H1 (cell line): Measurements from ENCODE around the gene ZNF500. TPM values are rescaled to one million over a fixed set of nuclear protein-coding genes. Genes with fewer than 3 reads are reported as not detected.

Experiments used
- CTCF ChIA-PET: fragments of 300-600 bp; sonication (Branson Sonifier 250); formaldehyde crosslinking; loops from one replicate; lab custom pipeline; 2021; ENCODE audit not compliant: partially characterized antibody; lab: Charles Lee
- POLR2A ChIA-PET: fragments of 300-600 bp; sonication (Branson Sonifier 250); formaldehyde crosslinking; loops from one replicate; lab custom pipeline; 2021; ENCODE audit warnings: inconsistent platforms; ENCODE audit not compliant: partially characterized antibody; lab: Charles Lee
- DNase-seq, 2 experiments: peaks; one replicate each; pipeline versions ENCODE4 v3.0.0 to v3.0.0-alpha.2; 2010 to 2022; ENCODE audit warnings: low spot score in 2 of 2, low read depth in 1 of 2, mixed read lengths in 1 of 2
- FAIRE-seq: peaks from 2 replicates; lab custom pipeline; 2011; peaks lifted over from hg19 to GRCh38; lab: Jason Lieb, UNC
- H2AFZ ChIP-seq: 2 replicates; pipeline ENCODE4 v1.8.1; 2012; ENCODE audit warnings: low read length, inconsistent platforms
- H2AK5ac ChIP-seq: 2 replicates; pipeline ENCODE4 v1.6.1; 2013; ENCODE audit warnings: low read depth, low read length
- H2BK120ac ChIP-seq: replicated peaks from 2 replicates; pipeline ENCODE3; 2013; ENCODE audit warnings: low read depth, low read length, inconsistent platforms
- H2BK12ac ChIP-seq: 2 replicates; pipeline ENCODE4 v1.6.1; 2013; ENCODE audit warnings: low read depth, low read length
- H2BK15ac ChIP-seq: 2 replicates; pipeline ENCODE4 v1.6.1; 2013; ENCODE audit warnings: low read length
- H2BK20ac ChIP-seq: 2 replicates; pipeline ENCODE4 v1.6.1; 2013; ENCODE audit warnings: low read length
- H2BK5ac ChIP-seq: 2 replicates; pipeline ENCODE4 v1.6.1; 2013; ENCODE audit warnings: low read depth, low read length
- H3K14ac ChIP-seq: 2 replicates; pipeline ENCODE4 v1.6.1; 2013; ENCODE audit warnings: inconsistent platforms; ENCODE audit not compliant: insufficient read length
- H3K18ac ChIP-seq: 2 replicates; pipeline ENCODE4 v1.6.1; 2013; ENCODE audit warnings: low read length; ENCODE audit errors: extremely low read depth
- H3K23ac ChIP-seq: 2 replicates; pipeline ENCODE4 v1.6.1; 2013; ENCODE audit warnings: inconsistent platforms; ENCODE audit not compliant: insufficient read length
- H3K23me2 ChIP-seq: 2 replicates; pipeline ENCODE4 v1.6.1; 2013; ENCODE audit warnings: low read depth, low read length
- H3K27ac ChIP-seq: 2 replicates; pipeline ENCODE4 v1.6.1; 2011; ENCODE audit warnings: low read depth, low read length, inconsistent platforms
- H3K27me3 ChIP-seq, 4 experiments: replicated peaks in 1 of 4; 1 replicate in 1 of 4; 2 replicates in 3 of 4; pipeline versions ENCODE4 v1.6.1 to v1.8.1; 2011 to 2013; ENCODE audit warnings: low read length in 3 of 4, mild to moderate bottlenecking in 3 of 4, inconsistent platforms in 2 of 4, mixed read lengths in 2 of 4, moderate library complexity in 1 of 4; ENCODE audit not compliant: control insufficient read depth in 3 of 4, insufficient read depth in 3 of 4; ENCODE audit errors: extremely low read depth in 1 of 4
- H3K36me3 ChIP-seq, 4 experiments: 2 replicates each; pipeline versions ENCODE4 v1.6.1 to v1.8.1; 2011 to 2013; ENCODE audit warnings: mild to moderate bottlenecking in 4 of 4, low read length in 3 of 4, moderate library complexity in 2 of 4, control low read depth in 1 of 4, inconsistent platforms in 1 of 4; ENCODE audit not compliant: insufficient read depth in 4 of 4, control insufficient read depth in 2 of 4
- H3K4ac ChIP-seq: replicated peaks from 2 replicates; pipeline ENCODE3; 2013; ENCODE audit warnings: low read length, low read depth, mixed read lengths, inconsistent platforms; ENCODE audit not compliant: insufficient read length
- H3K4me1 ChIP-seq, 4 experiments: replicated peaks in 1 of 4; 1 replicate in 1 of 4; 2 replicates in 3 of 4; pipeline versions ENCODE4 v1.6.1 to v1.8.1; 2011 to 2013; ENCODE audit warnings: low read length in 3 of 4, inconsistent platforms in 2 of 4, mixed read lengths in 1 of 4; ENCODE audit not compliant: insufficient read depth in 4 of 4, control insufficient read depth in 3 of 4
- H3K4me2 ChIP-seq, 2 experiments: 2 replicates each; pipeline versions ENCODE4 v1.6.1 to v1.8.1; 2011 to 2013; ENCODE audit warnings: low read depth in 2 of 2, low read length in 2 of 2, control low read depth in 1 of 2, inconsistent platforms in 1 of 2, mild to moderate bottlenecking in 1 of 2; ENCODE audit not compliant: insufficient read depth in 1 of 2
- H3K4me3 ChIP-seq, 4 experiments: fragments of 200-600, 300-600 bp in 1 of 4; sonication (generic), shearing (Covaris generic), sonication (Bioruptor Twin) in 1 of 4; 2 replicates each; pipeline versions ENCODE4 v1.5.1 to v1.8.1; 2011 to 2016; ENCODE audit warnings: low read length in 4 of 4, low read depth in 3 of 4, control low read depth in 2 of 4, inconsistent platforms in 2 of 4, mild to moderate bottlenecking in 2 of 4, mixed read lengths in 1 of 4, moderate library complexity in 1 of 4; ENCODE audit not compliant: insufficient read depth in 2 of 4; ENCODE audit errors: extremely low read depth in 1 of 4
- H3K56ac ChIP-seq: replicated peaks from 2 replicates; pipeline ENCODE3; 2013; ENCODE audit warnings: low read depth, mild to moderate bottlenecking, mixed read lengths, low read length, inconsistent platforms; ENCODE audit not compliant: insufficient read length
- H3K79me1 ChIP-seq: 2 replicates; pipeline ENCODE4 v1.6.1; 2013; ENCODE audit warnings: low read depth, low read length, control low read depth
- H3K79me2 ChIP-seq, 2 experiments: 2 replicates each; pipeline versions ENCODE4 v1.6.1 to v1.8.1; 2012 to 2013; ENCODE audit warnings: low read length in 2 of 2, mild to moderate bottlenecking in 2 of 2, inconsistent platforms in 1 of 2; ENCODE audit not compliant: insufficient read depth in 2 of 2, control insufficient read depth in 1 of 2
- H3K9ac ChIP-seq, 4 experiments: replicated peaks in 1 of 4; 1 replicate in 1 of 4; 2 replicates in 3 of 4; pipeline versions ENCODE4 v1.6.1 to v1.8.1; 2011 to 2013; ENCODE audit warnings: low read depth in 3 of 4, low read length in 3 of 4, control low read depth in 2 of 4, mild to moderate bottlenecking in 2 of 4, moderate library complexity in 2 of 4, inconsistent platforms in 1 of 4; ENCODE audit errors: extremely low read depth in 1 of 4
- H3K9me3 ChIP-seq, 2 experiments: 2 replicates each; pipeline versions ENCODE4 v1.6.1 to v1.8.1; 2012 to 2013; ENCODE audit warnings: mild to moderate bottlenecking in 2 of 2, moderate library complexity in 2 of 2, control low read depth in 1 of 2, inconsistent platforms in 1 of 2, low read depth in 1 of 2, low read length in 1 of 2, mixed read lengths in 1 of 2; ENCODE audit not compliant: insufficient read depth in 2 of 2
- H4K20me1 ChIP-seq, 2 experiments: replicated peaks in 1 of 2; 2 replicates each; pipeline versions ENCODE3 to v1.8.1; 2011 to 2013; ENCODE audit warnings: inconsistent platforms in 2 of 2, low read length in 2 of 2, mild to moderate bottlenecking in 1 of 2; ENCODE audit not compliant: insufficient read depth in 2 of 2, control insufficient read depth in 1 of 2
- H4K5ac ChIP-seq: 2 replicates; pipeline ENCODE4 v1.6.1; 2013; ENCODE audit warnings: low read length, low read depth, mixed read lengths, inconsistent platforms; ENCODE audit not compliant: insufficient read length
- H4K8ac ChIP-seq: 2 replicates; pipeline ENCODE4 v1.8.0; 2013; ENCODE audit warnings: mild to moderate bottlenecking, moderate library complexity, low read length, inconsistent platforms; ENCODE audit not compliant: insufficient read depth; ENCODE audit errors: extremely low read depth
- H4K91ac ChIP-seq: replicated peaks from 2 replicates; pipeline ENCODE3; 2013; ENCODE audit warnings: low read length, mixed read lengths, inconsistent platforms; ENCODE audit not compliant: insufficient read length
- KDM1A ChIP-seq: fragments of 200-600, 300-600 bp; sonication (generic); IDR thresholded peaks from 2 replicates; pipeline ENCODE4 v1.7.1; 2016; ENCODE audit warnings: mild to moderate bottlenecking, low read length, borderline replicate concordance
- WGBS, 2 experiments: shearing (Covaris generic) in 1 of 2; methylation state at CpG; one replicate each; pipeline versions ENCODE4 v1.1.6 to v1.1.7; 2013 to 2015; ENCODE audit warnings: low lambda C conversion rate in 2 of 2, mixed read lengths in 2 of 2, inconsistent platforms in 1 of 2, low coverage in 1 of 2, missing lambda C conversion rate in 1 of 2; ENCODE audit not compliant: insufficient replicate concordance in 2 of 2, insufficient coverage in 1 of 2, insufficient read length in 1 of 2; ENCODE audit errors: extremely low coverage in 1 of 2, missing lambda C conversion rate in 1 of 2; 5-methylcytosine and 5-hydroxymethylcytosine counted together
- polyA plus RNA-seq, 7 experiments: library from polyadenylated mRNA; depleted of rRNA in 3 of 7; stranded (reverse) in 5 of 7; unstranded in 2 of 7; fragments of >200 nt in 5 of 7; fragments of 200-250 nt in 2 of 7; gene quantifications; 1 replicate in 5 of 7; 2 replicates in 1 of 7; 4 replicates in 1 of 7; pipeline versions ENCODE4 v1.2.1 to v1.2.3, GENCODE V29; 2011 to 2013; ENCODE audit warnings: missing spikeins in 2 of 7, mixed read lengths in 2 of 7
- total RNA-seq: library from RNA; stranded (reverse); fragmentation: NEBNext Ultra II Directional; extraction: Animal tissue kit (Norgen Biotek cat#: 25700); gene quantifications from 2 replicates; pipeline ENCODE4 v1.2.1, GENCODE V29; 2021

ZNF500 gene
- total and polyA plus RNA-seq, 2 of the 8 experiments (the other 6 are each of a cell fraction or from before 2014, with no cell fraction given) = 10.3 to 10.4 TPM

GRCh38 chr16:4768549-4769305, 1.8 kb upstream of the ZNF500 start:
- peak overlapping the region; percentile 75 for H2BK15ac ChIP-seq
- peak overlapping the region; percentile 68 to 85 for H3K4me2 ChIP-seq
- peaks cover 0 to 14% of the 10 kb centered on the region in 2 experiments; a peak in 2 of 4 replicates for H3K79me2 ChIP-seq
- DNase-seq (peak; percentile 82 to 92), FAIRE-seq (no peak)
- peak overlapping the region; percentile 51; the same call in 1 of the 2 replicates for H2AFZ ChIP-seq
- H3K4me3 ChIP-seq = peak overlapping the region; percentile 37 to 75 (median 64)
- 0 out of 2 replicates have a peak overlapping the region, but pooled peaks have one; percentile 63 for H3K27ac ChIP-seq
- H3K4ac ChIP-seq = peak overlapping the region; percentile 6
- H3K23ac ChIP-seq = no peak overlapping the region
- peak overlapping the region; percentile 48 for H2BK120ac ChIP-seq
- peaks cover 2% of the 10 kb centered on the region; the same call in 1 of the 2 replicates for H3K79me1 ChIP-seq
- H4K5ac ChIP-seq = peak overlapping the region; percentile 82
- peaks cover 0 to 3% (median 1%) of the 10 kb centered on the region in 4 experiments; a peak in 5 of 8 replicates for H3K36me3 ChIP-seq
- H4K20me1 ChIP-seq = peaks cover 0 to 3% of the 10 kb centered on the region in 2 experiments
- 6% methylated on average over 48 of the region's 48 CpGs; no CpG with 5 or more reads in 1 of the 2 experiments for WGBS, 2 experiments
- H3K27me3 ChIP-seq = no peaks in the 10 kb centered on the region
- H2BK5ac ChIP-seq = peak overlapping the region; percentile 80
- peak overlapping the region; percentile 88 for H4K91ac ChIP-seq
- peak overlapping the region; percentile 74 for H3K56ac ChIP-seq
- H4K8ac ChIP-seq = no peak overlapping the region
- H2AK5ac ChIP-seq = no peak overlapping the region
- peaks cover 13% of the 10 kb centered on the region for H3K23me2 ChIP-seq
- H3K14ac ChIP-seq = no peak overlapping the region
- peak overlapping the region; percentile 71; the same call in 1 of the 2 replicates for H3K18ac ChIP-seq
- peak overlapping the region in 3 of 4 experiments; percentile 46 to 88 (median 48); a peak in 5 of 7 replicates for H3K9ac ChIP-seq
- H3K4me1 ChIP-seq = peaks cover 0 to 3% (median 1%) of the 10 kb centered on the region in 4 experiments; a peak in 2 of 7 replicates
- H2BK12ac ChIP-seq = peak overlapping the region; percentile 60; the same call in 1 of the 2 replicates
- H3K9me3 ChIP-seq = no peaks in the 10 kb centered on the region
- no peak overlapping the region for H2BK20ac ChIP-seq
- POLR2A ChIA-PET = interaction anchor here (0.7 to 2.0 kb wide), 13 partner anchors 14 to 174 kb away, joined by 3 to 8 read pairs (median 4); partner anchors contain the start of genes ANKS3, DNAAF8, MGRN1 and ROGDI
- CTCF ChIA-PET = no interaction called here
- peak; percentile 95 for TF ChIP-seq KDM1A
